Heart right ventricle (tissue), 16 donors: Measurements from ENCODE around the gene NXNL1. TPM values are rescaled to one million over a fixed set of nuclear protein-coding genes. Genes with fewer than 3 reads are reported as not detected.
A peak's percentile ranks its signal among the peaks of the same experiment; 100 is the strongest.

ENCODE experiments used
- ATAC-seq, 8 donors: fragments of 200-7000 bp; cut with Tn5 transposase; one replicate each; pipeline ENCODE4 v1.9.1; 2020; ENCODE audit warnings: mild to moderate bottlenecking in 8 of 8, moderate library complexity in 8 of 8, moderate number of reproducible peaks in 1 of 8
- DNase-seq, 2 donors: peaks; one replicate each; pipeline ENCODE4 v3.0.0-alpha.2; 2020
- H3K27ac ChIP-seq, 10 donors: fragments of 200-600 bp; sonication (generic) in 2 of 10; one replicate each; pipeline versions ENCODE4 v1.5.0 to v1.8.0; 2020 to 2022; ENCODE audit warnings: mild to moderate bottlenecking in 3 of 10
- H3K27me3 ChIP-seq, 7 donors: fragments of 200-600 bp; one replicate each; pipeline ENCODE4 v1.8.0; 2021 to 2022; ENCODE audit warnings: mild to moderate bottlenecking in 2 of 7
- H3K36me3 ChIP-seq, 9 donors: fragments of 200-600 bp; sonication (generic) in 1 of 9; one replicate each; pipeline versions ENCODE4 v1.5.0 to v1.8.0; 2020 to 2022; ENCODE audit warnings: mild to moderate bottlenecking in 2 of 9
- H3K4me1 ChIP-seq, 9 donors: fragments of 200-600 bp; sonication (generic) in 1 of 9; one replicate each; pipeline versions ENCODE4 v1.5.0 to v1.8.0; 2020 to 2022; ENCODE audit warnings: mild to moderate bottlenecking in 4 of 9
- H3K4me3 ChIP-seq, 10 donors: fragments of 200-600 bp; sonication (generic) in 2 of 10; one replicate each; pipeline versions ENCODE4 v1.5.0 to v1.8.0; 2020 to 2022; ENCODE audit warnings: mild to moderate bottlenecking in 7 of 10, moderate library complexity in 2 of 10
- H3K9me3 ChIP-seq, 11 donors: fragments of 200-600 bp in 10 of 11; sonication (generic) in 2 of 11; one replicate each; pipeline versions ENCODE4 v1.5.0 to v1.8.0; 2013 to 2022; ENCODE audit warnings: mild to moderate bottlenecking in 2 of 11, control low read depth in 1 of 11, moderate library complexity in 1 of 11
- CTCF ChIP-seq, 9 donors: fragments of 200-600 bp; sonication (generic) in 2 of 9; IDR thresholded peaks; one replicate each; pipeline versions ENCODE4 v1.5.0 to v1.8.0; 2021 to 2022; ENCODE audit warnings: antibody characterized with exemption in 9 of 9, mild to moderate bottlenecking in 5 of 9, moderate library complexity in 1 of 9
- WGBS, 2 donors: extraction: QIAGEN DNeasy Blood & Tissue Kit; methylation state at CpG; one replicate each; pipeline ENCODE4 v1.1.7; 2013; ENCODE audit warnings: inconsistent platforms in 1 of 2; 5-methylcytosine and 5-hydroxymethylcytosine counted together
- intact Hi-C, 10 donors: fragments of 100-400 bp; cut with DNase I; formaldehyde crosslinking; loops; one replicate each; pipeline versions ENCODE4 v1.11.1 to v1.14.2; 2022
- polyA plus RNA-seq, 2 donors: library from polyadenylated mRNA; stranded (reverse); fragments of 200-250 nt; gene quantifications; one replicate each; pipeline ENCODE4 v1.2.3, GENCODE V29; 2013
- total RNA-seq, 10 donors: library from RNA; stranded (reverse); fragmentation: NEBNext Ultra II Directional in 3 of 10; extraction: Animal tissue kit (Norgen Biotek cat#: 25700) in 3 of 10; gene quantifications; one replicate each; pipeline versions ENCODE4 v1.2.1 to v1.2.4, GENCODE V29; 2021 to 2023
- donor health status: Arrhythmogenic right ventricular cardiomyopathy.
- donor health status: ischemic (EF 13 %, LVEDD 7.1; RV severe dilation, severe dysfunction).
- donor health status: healthy with polysubstance abuse.
- donor health status: DM: no; HTN: yes; CAD: no.
- donor health status: DM: no; HTN: no; CAD: no.
- donor health status: ischemic (EF 25% LVEDD 6.9; RV normal size, moderate dysfunction).
- donor health status: ischemic (EF 25% LVEDD 5.7; RV mildly dilated, moderate dysfunction).
- donor health status: healthy.
- donor health status: DM: yes; HTN: yes; CAD: no.
- donor health status: Ischemic cardiomyopathy.
- donor health status: ischemic (EF 35%, LVEDD 5.7; RV mildly dilated, moderate dysfunction).
- donor health status: nonischemic (EF 11% LVEDD 7.7; RV severe dilation, severe dysfunction).
- donor health status: DM: yes; HTN: yes; CAD: no.
- donor health status: PGD.
- donor health status: ischemic (EF 29% LVEDD 5.4; RV normal size, mild dysfunction).
- donor health status: nonischemic (EF 23%, LVEDD 6.1; RV moderate dilation, normal function).

Gene NXNL1
- total and polyA plus RNA-seq, 12 donors, result 0.42 to 1.1 (median 0.58) TPM; not detected in 7

DNA sequence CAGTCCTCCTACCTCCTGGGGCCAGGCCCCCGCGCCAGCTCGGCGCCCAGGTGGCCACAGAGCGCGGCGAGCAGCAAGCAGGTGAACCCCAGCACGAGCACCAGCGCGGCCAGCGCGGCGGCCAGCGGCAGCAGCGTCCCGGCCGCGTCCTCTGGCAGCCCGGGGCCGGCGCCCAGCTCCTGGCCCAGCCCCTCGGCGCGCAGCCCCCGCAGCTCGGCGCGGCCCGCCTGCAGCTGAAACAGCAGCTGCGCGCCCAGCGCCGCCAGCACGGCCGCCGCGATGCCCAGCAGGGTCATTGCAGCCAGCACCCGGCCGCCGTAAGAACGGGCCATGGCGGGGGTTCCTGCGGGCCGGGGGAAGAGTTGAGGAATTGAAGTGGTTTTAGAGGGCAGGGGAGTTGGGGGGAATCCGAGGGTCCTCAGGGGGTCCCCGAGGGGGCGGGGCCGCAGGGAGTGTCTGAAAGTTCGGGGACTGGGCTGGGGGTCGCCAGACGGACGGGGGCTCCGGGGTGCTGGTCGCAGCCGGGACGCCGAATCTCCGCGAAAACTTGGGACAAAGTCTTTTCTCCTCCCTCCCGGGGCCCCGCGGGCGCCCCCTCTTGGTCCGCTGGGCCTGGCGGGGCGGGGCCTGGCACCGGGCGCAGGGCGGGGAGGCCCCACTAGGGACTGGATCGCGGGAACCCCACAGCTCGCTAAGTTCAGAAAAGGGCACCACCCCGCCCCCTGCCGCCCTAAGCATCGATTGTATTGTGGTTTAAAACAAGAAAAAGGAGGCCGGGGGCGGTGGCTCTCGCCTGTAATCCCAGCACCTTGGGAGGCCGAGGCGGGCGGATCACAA, 12.4 kb downstream of the NXNL1 start, which contains the start of gene TMEM221:
Gene TMEM221 (minus strand): TSS at position 538 of the 837 bp plus-strand sequence. CDS start 206 bp downstream, at position 332.
- Histone ChIP-seq H3K9me3 (no peaks in the 10 kb centered on the region), H3K36me3 (no peaks in the 10 kb centered on the region), H3K27ac (no peak within 1 kb of the TSS), H3K4me1 (peaks cover 0 to 10% (median 7%) of the 10 kb centered on the region in 9 donors), H3K27me3 (peaks cover 0 to 36% (median 3%) of the 10 kb centered on the region in 7 donors), H3K4me3 (peak within 1 kb of the TSS in 9 of 10 donors; percentile 33 to 60 (median 49))
- intact Hi-C loops, result loop anchor here in 1 of 10 donors (5.0 kb wide), 1 partner anchor 51 kb away; no protein-coding TSS in a partner anchor
- peak; percentile 21 to 75 (median 63) for TF ChIP-seq CTCF (IDR thresholded peaks at IDR 0.05)
- DNase-seq, result peak; percentile 42 to 61
- ATAC-seq, result peak; percentile 64 to 85 (median 76)
- WGBS, 2 donors, result 2% methylated on average over 65 to 77 of the region's 81 CpGs

DNA sequence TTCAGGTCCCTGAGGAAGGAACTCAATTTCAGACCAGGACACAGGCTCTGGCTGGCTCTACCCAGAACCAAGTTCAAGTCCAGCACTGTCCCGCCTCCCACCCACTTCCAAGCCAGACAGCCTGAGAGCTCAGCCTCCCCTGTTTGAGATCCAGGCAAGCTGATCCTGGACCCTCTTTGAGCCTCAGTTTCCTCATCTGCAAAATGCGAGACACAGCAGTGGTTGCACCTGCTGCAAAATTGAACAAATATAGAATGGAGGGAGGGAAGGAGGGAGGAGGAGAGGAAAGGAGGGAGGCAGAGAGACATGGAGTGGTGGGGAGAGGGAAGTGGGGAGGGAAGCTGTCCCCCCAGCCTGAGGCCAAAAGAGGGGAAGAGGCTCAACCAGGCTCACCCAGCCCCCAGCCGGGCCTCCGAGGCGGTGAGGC, 13.0 kb downstream of the NXNL1 start:
- 31 to 42% methylated on average over 5 of the region's 5 CpGs for WGBS, 2 donors
- TF ChIP-seq CTCF (IDR thresholded peaks at IDR 0.05), result no peak
- Histone ChIP-seq H3K27ac (no peak overlapping the region), H3K9me3 (no peaks in the 10 kb centered on the region), H3K27me3 (peaks cover 0 to 34% (median 3%) of the 10 kb centered on the region in 7 donors), H3K4me3 (peak overlapping the region in 7 of 10 donors; percentile 33 to 60 (median 49)), H3K4me1 (peaks cover 0 to 8% (median 7%) of the 10 kb centered on the region in 9 donors), H3K36me3 (no peaks in the 10 kb centered on the region)
- intact Hi-C loops, result loop anchor here in 1 of 10 donors (5.0 kb wide), 1 partner anchor 50 kb away; no protein-coding TSS in a partner anchor
- ATAC-seq (no peak), DNase-seq (no peak)

- peaks cover 0 to 34% (median 0%) of the 10 kb centered on the region in 7 donors for H3K27me3 ChIP-seq
- H3K27ac ChIP-seq, result no peak overlapping the region
- DNase-seq (no peak), ATAC-seq (no peak)
- H3K4me1 ChIP-seq, result peaks cover 0 to 8% (median 7%) of the 10 kb centered on the region in 9 donors
- 95 to 99% methylated on average over 1 of the region's 1 CpG for WGBS, 2 donors
- H3K9me3 ChIP-seq, result peaks cover 0 to 8% (median 0%) of the 10 kb centered on the region in 11 donors
- H3K36me3 ChIP-seq, result no peaks in the 10 kb centered on the region
- intact Hi-C loops, result loop anchor here in 1 of 10 donors (5.0 kb wide), 1 partner anchor 48 kb away; no protein-coding TSS in a partner anchor
- no peak for TF ChIP-seq CTCF (IDR thresholded peaks at IDR 0.05)
- H3K4me3 ChIP-seq, result no peak overlapping the region
Measured at GRCh38 chr19:17445526-17446165, 15.1 kb downstream of the NXNL1 start.
